ENCODE data around the gene NAV2.

Gene NAV2

DNA sequence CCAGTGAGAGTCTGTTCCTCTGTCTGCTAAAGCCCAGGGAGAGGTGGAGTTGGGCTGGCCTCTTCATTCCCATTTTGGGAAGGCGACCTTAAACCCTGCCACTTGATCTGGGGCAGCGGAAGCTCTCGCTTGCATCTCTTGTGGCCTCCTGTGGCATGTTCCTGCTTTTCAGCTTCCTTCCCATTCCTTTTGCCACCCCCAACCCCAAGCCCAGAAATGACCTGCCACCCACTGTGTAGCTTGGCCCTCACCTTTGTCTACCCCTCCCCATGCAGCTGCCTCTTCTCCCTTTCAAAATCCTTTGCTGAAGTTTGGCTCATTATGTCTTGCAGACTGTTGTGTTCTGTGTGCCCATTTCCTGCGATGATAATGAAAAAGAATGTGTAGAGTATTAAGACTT is 337.4 kb downstream of the NAV2 start:
- DNase-seq = no peak

DNA sequence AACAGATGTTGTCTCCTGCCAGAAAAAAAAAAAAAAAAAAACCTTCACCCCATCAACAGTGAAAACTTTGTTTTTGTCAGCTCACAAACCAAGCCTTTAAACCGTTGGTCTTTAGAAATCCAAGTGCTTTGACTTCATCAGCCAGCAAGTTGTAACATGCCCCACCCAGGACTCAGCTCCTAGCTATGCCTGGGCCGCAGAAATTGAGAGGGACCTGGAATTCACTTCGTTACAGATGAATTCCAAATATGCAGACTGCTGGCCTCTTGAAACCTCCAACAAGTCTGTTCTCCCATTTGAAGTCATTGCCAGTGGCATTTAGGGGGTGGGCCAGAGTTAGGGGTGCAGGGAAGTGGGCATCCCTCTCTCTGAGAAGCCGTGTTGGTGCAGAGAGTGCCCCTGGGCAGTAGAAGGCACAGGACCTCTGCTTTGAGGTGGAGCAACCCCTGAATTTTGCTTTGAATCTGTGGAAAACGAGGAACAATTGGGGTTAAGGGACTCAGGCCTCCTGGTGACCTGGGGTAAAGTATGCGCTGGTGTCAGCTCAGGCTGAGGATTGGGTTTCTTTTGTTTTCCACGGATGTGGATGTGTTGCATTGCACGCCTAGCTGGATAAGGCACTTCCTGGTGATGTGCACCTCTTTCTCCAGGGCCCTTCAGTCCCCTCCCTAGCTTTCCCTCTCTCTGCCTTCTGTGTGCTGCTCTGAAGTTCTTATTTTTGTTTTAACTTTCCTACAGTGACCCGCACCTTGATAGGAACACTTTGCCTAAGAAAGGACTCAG is 338.1 kb downstream of the NAV2 start:
- DNase-seq = no peak

DNA sequence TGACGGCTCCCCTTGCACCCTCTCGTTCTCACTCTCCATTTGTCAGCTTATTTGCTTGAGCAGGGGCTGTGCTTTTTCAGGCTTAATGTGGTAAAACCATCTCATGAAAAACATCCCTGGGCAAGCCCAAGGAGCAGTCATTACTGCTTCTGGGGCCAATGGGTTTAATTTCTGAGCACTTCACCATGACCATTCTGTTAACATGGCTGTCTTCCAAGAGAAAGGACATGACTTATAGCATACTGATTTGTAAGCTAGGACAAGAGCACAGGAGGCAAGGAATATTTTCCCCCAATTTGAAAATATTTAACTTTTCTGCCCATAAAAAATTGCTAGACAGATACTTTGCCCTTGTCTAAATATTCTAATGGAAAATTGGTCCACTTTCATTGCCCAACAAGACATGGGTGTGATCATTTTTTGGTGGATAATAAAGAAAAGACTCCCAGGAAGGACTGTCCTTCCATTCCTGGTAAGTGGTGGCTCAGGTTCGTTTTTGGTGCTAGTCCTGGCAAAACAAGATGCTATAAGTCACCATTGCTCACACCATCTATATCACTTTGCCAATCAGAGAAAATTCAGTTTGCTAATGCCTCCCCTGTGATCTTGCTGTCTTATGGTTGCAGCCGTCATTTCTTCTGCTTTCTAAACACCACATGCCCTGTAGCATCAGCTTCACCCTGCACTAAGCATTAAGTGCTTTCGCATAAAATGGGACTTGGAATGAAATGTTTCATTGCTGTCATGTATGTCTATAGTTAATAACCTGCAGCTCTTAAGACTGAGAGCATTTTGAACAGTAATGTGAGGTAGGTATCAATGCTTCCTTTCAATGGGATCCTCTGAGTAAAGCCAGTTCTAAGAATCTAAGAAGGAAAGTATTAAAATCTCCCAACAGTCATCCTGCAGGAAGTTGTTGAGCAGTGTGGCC is 339.1 kb downstream of the NAV2 start:
- DNase-seq = no peak

DNA sequence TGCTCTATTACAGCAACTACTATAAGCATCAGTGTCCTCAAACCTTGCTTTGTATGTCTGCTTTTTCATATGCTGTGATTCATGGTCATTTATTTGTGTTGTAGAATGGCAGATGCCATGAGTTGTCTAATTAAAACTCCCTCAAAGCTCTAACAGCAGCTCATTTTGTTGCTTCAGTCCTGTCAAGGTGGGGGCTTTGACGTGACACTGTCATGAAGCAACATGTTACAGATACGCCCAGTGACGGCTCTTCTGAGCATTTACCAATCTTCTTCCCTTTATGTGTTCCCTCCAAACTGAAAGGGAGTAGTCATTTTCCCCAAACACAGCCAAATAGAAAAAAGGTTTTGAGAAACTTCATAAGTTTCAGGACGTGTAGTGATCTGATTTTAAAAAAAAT is 340.9 kb downstream of the NAV2 start:
- no peak for DNase-seq

DNA sequence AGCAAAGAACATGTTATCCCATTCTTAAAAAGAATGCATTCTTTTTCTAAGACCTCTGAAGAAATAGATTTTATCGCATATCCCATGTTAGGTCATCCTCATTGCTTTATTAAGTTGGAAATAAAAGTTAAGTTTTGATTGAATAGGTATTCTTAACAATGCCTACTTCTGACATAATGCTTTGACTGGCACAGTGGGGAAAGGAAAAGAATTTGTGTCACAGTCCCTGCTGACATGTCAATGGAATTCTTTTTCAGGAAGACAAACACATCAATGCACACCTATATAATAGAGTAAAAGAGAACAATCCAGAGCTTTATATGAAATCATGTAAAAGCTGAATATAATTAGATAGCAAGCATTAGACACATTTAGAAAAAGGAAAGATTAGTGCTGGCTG is 341.9 kb downstream of the NAV2 start:
- no peak for DNase-seq

DNA sequence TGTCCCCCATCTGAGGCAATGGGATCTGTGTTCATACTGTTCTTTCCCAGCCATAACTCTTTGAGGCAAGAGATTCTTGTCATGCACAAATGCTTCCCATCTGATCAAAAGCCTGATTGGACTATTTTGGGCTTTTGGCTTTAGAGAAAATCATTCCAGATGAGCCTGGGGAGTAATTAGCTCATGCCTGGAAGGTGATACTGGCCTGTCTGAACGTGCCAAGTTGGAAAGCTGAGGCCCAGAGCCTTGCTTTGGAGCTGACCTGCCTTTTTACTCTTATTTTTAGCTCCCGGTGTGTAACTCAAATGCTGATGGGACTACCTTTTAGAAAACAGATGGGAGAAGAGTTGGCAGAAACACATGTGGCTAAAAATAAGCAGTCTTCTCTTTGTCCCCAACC is 342.7 kb downstream of the NAV2 start:
- no peak for DNase-seq

DNA sequence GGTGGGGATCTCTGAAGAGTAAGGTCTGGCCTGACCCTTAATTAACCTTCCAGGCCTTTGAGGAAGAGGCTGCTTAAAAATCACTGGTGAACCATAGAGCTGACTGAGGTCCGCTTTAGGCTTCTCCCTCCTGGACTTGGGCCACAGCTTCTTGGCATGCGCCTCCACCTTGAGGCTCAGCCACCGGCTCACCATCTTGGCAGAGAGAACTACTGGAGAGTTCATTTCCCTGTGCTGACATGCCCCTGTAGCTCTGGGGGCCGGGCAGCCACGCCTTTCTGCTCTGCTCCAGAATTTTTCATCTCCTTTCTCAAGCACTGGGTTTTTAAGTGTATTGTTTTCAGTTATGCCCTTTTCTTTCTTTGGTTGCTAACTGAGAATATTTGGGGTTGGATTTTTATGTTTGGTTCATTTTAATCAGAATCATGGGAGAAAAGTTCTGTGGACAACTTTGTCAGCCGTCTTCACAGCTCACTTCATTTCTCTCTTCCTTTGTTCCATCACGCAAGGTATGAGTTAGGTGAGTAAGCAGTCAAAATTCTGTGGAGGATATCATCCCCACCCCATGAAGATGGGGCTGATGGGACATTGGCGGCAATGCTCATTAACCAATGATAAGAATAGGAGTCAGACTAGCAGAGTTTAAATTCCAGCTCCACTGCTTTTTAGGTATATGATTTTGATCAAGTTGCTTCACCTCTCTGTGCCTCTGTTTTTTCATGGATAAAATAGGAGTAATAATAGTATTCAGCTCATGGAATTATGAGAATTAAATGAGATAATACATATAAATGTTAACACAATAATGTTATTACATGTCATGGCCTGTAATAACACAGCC is 343.7 kb downstream of the NAV2 start:
- DNase-seq = no peak

DNA sequence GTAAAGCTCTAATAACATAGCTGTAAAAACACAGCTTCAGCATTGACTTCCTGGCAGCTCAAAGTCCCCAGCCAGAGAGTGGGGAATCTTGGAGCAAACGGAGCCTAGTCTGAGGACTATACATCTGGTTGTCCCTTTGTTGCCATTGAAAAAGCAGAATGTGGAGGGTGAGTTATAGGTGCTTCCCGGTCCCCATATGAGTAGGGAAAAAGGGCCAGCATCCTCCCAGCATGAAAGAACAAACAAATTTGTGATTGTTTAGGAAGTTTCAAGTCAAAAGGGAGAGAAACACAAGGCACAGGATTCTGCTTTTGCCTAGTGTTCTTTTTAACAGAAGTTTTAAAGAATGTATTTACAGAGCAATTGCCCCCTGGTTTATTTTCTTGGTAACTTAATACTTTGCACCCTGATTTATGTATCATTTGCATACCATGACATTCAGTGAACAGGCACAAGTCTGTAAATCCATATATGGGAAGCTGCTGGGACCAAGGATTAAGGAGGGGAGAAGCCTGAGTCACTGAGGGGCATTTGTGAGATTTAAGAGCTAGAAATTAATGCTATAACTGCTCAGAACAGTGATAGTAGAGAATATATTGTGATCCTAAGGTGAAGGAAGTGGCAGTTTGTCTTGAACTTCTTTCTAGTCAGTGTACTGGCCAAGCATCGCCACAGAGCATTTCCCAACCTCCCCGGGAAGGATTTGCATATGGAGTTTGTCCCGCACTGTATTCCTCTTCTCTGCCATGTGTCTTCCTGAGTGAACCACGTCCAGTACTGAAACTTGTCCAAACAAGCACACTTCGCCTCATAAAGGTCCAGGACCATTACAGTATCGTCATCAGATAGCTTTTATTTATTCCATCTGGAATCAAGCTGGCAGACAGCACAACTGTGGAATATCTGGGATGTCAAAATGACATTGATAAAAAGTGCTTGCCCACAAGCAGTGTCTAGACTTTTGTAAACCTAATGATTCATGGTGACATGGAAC is 344.6 kb downstream of the NAV2 start:
- no peak for DNase-seq

DNA sequence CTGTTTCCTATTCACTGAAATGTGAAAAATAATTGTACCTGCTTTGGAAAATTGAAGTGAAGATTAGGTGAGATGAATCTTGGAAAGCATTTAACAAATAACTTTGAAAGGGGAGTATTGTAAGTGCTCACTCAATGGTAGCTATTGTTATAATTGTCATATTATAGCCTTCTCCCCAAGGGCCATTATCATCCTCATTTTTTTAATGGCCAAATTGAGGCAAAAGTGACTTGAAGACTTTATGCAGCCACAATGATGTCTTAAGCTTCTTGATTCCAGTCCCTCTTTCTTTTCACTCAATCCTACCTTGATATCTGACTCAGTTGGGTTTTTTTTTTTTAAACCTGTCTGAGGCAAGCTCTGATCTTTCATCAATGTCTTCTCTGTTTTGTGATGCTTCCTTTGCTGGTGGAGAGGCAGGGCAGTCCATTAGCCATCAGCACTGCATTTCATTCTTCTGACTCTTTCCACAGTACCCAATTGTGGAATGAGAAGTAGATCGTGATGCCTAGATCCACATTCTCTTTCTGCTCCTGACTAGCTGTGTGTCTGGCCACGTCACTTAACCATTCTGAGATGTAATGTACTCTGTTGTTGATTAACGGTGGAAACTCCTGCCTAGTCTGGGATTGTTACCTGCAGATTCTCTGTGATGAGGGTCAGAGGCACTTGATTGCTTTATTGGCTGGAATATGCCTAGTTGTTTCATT is 346.3 kb downstream of the NAV2 start:
- no peak for DNase-seq

DNA sequence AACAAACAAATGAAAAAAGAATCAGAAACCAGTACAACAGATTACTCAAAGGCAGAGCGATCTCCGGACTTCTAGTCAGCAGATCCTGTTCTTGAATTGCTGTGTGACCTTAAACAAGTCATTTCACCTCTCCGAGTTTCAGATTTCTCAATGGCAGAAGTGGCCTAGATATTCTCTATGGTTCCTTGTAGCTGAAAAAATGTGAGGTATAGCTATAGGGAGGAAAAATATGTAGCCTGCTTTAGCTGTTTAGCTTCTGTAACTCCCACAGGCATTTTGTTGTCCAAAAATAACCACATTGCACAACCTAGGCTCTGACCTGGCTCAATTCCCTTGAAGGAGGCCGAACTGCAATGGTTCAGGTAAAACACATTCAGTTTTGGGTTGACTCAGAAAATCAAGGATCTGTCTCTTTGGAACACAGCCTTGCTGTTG is 347.0 kb downstream of the NAV2 start:
- DNase-seq = no peak

DNA sequence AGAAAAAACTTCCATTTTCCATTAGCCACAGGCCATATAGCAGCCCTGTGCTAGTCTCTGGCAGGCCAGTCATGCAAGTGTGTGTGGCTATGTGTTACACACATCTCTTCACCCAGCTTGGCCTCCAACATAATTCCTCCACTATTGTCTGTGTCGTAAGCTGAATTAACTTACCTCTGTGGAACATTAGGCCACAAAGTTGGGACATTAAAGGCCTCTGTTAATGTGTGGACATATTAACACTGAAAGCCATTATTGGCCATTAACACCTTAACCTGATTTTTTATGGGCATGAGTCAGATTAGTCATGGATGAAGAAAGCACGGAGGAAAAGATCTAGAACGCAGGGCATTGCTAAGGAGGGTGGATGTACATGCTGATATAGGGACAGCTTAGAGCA is 347.5 kb downstream of the NAV2 start:
- no peak for DNase-seq

DNA sequence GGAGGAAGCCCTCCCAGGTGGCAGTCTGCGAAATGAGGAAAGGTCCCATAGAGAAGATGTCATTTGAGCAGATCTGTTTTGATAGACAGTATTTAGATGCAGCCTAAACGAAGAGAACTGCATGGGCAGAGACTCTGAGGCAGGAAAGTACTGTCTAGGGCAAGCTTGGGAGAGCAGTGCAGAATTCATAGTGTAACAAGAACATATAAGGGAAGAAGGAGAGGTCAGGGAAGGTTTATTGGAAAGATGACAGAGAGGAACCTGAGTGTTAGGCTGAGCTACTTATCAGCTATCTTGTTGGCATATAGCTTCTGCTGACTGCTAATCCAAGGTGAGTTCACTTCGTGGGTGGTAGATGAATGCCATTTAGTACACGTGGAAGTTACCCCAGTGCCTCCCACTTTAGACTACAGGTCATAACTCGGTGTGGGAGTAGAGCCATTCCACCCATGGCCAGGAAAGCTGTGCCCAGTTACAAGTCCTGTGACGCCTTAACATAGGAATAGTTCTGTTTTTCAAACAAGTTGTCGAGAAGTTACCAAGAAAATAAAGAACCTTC is 348.1 kb downstream of the NAV2 start:
- no peak for DNase-seq

DNA sequence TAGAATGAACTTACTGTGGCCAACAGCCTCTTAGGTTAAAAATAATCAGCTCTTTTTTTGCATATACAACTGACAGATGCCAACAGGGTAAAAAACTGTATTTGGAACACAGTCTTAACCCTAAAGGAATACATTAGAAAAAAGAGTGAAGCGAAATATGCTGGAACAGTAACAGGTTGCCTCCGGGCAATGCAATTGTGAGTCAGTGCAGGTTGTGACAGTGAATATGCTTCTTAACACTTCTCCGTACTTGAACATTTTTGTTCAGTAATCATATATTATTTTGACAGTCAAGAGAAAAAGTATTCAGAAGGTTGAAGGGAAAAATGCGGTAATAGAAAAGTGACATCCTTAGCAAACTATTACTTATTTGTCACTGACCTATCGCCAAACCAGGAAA is 349.1 kb downstream of the NAV2 start:
- no peak for DNase-seq

DNA sequence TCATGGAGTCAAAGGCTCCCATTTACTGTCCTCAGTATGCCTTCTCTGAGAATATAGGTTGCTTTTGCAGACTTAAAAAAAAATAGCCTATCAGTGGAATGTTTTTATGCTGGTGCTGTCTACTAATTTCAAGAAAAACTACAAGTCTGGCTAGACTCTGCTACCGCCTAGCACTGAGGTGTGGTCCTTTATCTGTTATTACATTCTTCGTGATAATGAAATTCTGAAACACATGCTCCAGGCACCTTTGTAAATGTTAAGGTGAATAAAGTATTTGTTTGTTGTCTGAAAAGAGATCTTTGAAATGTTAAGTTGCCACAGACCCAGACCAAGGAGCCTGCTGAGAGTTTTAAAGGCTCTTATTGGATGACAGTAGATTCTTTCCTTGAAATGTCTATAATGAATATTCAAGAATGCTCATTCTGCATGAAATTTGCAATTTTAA is 352.3 kb downstream of the NAV2 start:
- DNase-seq = no peak

DNA sequence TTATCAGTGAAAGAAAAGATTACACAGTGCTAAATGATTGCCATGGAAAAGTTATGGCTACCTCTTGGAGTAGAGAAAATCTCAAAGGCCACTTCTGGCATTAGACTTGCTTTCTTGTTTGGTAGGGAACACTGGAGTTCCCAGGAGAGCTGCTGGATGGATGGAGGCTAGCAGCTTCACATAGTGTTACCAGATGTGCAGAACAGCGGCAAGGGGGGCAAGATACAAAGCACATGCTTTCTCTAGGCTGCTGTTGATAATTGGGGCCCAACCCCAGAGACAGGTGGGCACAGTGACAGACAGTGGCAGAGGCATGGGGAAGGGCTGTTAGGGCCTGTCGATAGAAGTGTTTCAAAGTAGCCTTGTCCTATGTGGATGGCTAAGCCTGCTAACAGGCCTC is 352.8 kb downstream of the NAV2 start:
- no peak for DNase-seq

DNA sequence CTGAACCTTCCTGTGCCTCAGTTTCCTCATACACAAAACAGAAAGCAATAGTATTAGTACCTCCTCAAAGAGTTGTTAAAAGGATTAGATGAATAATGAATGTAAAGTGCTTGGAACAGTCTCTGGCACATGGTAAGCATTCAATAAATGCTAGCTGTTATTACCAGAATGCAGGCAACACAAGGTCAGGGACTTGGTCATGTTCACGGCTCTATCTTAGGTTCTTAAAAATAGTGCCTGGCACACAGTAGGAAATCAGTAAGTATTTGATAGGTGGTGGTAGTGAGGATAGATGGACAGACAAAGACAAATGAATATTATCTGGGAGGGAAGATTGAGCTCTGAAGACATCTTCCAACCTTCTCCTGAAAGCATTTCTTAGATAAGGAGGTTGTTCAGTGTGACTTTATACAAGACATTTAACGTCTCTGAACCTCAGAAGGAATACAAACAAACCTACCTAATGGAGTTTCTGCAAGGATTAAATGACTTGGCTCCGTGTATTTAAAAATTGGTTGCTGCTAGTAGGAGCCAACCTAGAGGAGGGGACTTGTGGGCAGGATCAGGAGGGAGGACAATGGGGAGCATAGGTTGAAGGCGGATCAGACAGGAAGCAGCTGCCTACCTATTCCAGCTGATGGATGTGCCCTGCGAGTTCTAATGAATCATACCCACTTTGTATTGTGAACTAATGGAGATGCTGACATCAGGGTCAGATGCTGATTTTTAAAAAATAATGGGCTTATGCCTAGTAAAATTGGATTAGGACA is 353.6 kb downstream of the NAV2 start:
- no peak for DNase-seq

DNA sequence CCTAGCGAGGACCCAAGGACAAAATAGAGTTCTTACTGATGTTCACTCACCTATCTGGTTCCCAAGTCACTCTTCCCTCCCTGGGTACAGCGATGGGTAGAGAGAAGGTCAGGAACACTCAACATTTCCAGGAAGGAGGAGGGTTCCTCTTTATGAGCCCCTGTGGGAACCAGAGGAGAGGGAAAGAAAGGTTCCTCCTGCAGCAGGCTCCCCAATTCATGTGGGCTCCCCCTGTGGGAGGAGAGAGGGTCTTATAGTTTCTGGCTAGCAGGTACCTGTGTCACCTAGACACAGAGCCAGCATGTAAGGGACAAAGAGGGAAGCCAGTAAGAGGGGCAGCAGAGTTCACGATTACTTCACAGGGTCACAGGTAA is 354.1 kb downstream of the NAV2 start:
- no peak for DNase-seq

DNA sequence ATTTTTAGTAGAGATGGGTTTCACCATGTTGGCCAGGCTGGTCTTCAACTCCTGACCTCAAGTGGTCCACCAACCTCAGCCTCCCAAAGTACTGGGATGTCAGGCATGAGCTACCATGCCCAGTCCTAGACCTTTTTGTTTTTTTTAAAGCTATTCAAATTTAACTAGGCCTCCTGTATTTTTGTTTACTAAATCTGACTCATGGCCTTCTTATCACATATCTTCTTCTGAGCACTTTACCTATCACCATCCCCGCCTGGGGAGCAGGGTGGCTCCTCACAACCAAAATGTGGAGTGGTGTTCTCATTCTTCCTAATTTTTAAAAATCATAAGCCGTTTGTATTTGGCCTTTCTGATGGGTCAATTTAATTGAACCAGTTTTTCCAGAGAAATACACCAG is 355.0 kb downstream of the NAV2 start:
- no peak for DNase-seq

DNA sequence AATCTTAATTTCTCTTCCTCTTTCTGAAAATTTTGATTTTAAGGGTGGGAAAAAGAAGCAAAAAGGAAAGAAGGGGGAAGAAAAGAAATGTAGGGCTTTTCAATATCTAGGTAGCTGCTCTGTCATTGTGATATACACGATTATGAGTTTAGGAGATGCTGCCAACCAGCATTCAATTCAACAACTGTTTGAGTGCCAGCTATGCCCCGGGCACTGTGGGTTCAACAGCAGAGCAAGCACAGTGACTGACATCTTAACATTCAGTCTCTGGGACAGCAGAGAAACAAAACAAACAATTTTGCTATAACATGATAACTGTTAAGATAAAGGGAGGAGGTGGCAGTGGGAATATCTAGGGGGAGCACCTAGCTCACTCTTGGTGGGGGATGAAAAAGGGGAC is 356.1 kb downstream of the NAV2 start:
- DNase-seq = no peak

DNA sequence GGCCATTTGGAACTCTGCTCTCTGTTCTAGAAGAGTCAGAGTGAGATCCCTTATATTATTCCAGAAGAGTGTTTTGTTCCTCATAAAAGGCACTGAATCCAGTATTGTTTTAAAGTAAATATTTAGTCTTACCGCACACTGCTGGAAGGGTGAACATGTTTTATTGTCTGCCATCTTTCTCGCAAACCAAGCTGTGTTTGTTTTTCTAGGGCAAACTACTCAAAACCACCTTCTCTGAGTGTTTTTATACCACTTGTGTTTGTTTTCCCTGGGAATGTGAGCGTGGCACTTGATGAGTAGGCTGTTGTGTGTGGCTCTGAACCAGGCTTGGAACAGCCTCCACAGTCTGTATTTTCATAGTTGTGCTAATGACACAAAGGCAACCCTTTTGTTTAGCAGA is 357.8 kb downstream of the NAV2 start:
- DNase-seq = no peak
